ENCODE measurements around the gene CHRM3. TPM values are rescaled to one million over a fixed set of nuclear protein-coding genes. Genes with fewer than 3 reads are reported as not detected.

CHRM3 gene
- total RNA-seq, result 0.13 and 0.43 TPM in 2 replicates

DNA sequence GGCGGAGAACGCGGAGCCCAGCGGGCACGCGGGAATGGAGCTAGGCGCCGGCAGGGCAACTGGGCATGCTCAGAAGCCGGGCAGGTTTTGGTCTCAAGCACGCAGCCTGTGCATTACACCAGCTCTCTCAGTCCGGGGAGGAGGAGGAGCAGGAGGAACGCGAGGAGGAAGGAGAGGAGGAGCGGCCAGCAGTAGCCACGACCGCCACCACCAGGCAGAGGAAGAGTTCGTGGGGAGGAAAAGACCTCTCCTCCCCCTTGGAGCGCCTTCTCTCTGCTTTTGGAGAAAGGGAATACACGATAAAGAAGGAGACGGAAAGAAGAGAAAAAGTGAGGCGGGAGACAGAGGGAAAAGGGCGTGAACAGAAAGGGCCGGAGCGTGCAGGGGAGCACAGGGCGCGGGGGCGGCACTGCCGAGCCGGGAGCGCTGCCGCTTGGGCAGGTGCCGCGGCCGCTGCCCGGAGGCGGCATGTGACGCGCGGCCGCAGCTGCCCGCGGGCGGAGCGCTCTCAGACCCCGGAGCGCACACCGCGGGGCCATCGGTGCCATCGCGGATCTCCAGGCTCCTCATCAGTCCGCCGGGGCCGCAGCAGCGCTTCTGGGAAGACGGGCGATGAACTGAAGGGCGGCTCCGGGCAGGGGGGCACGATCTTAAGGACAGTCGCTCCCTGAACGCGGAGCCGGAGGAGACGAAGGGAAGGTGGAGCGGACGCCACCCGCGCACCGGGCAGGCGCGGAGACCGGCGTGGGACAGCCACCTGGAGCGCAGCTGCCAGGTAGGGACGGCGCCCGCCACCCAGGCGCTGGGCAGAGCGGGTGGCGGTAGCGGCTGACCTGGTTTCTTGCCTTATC is at the start of gene CHRM3:
CHRM3 (plus strand) TSS at position 116 of the 851 bp plus-strand sequence. CDS start 520,884 bp downstream, outside the sequence.

Measured in articular chondrocyte of knee joint (primary cell).